HCT116 (cell line): ENCODE data around the gene FCHSD2. TPM values are rescaled to one million over a fixed set of nuclear protein-coding genes. Genes with fewer than 3 reads are reported as not detected.

Experiments
- ATAC-seq: fragments of 200-7000 bp; cut with Tn5 transposase; 2 replicates; pipeline ENCODE4 v1.9.1; 2020; ENCODE audit warnings: mild to moderate bottlenecking, moderate library complexity
- BruUV-seq: library from RNA; stranded (reverse); fragments of 400-500 nt; replicated peaks from 2 replicates; lab custom pipeline; 2021; lab: Mats Ljungman, UMichigan
- CTCF ChIA-PET: fragments of 300-600 bp; sonication (Branson Sonifier 250); formaldehyde crosslinking; loops from one replicate; lab custom pipeline; 2021; ENCODE audit warnings: antibody characterized with exemption; lab: Charles Lee
- POLR2A ChIA-PET: fragments of 300-600, 350-600 bp; sonication (Branson Sonifier 250); formaldehyde crosslinking; loops from one replicate; lab custom pipeline; 2021; ENCODE audit warnings: antibody characterized with exemption; lab: Charles Lee
- RAD21 ChIA-PET, 2 experiments: fragments of 300-600 bp; sonication (Branson Sonifier 250); formaldehyde crosslinking; loops; one replicate each; lab custom pipeline; 2023; ENCODE audit warnings: low total read pairs in 2 of 2; ENCODE audit not compliant: uncharacterized antibody in 2 of 2, unreplicated experiment in 2 of 2, low non-redundant PET in 1 of 2; lab: Charles Lee
- DNase-seq: peaks from one replicate; pipeline ENCODE4 v3.0.0-alpha.2; 2010; ENCODE audit warnings: low read depth, low spot score
- H2AFZ ChIP-seq: fragments of 200-600 bp; shearing (Covaris generic), sonication (generic); 2 replicates; pipeline ENCODE4 v1.6.1; 2017; ENCODE audit warnings: low read depth, mixed run types, mixed read lengths, antibody characterized with exemption, low read length; ENCODE audit not compliant: poor library complexity, severe bottlenecking
- H3K27ac ChIP-seq: 2 replicates; pipeline ENCODE4 v1.5.1; 2012; ENCODE audit warnings: low read depth, low read length
- H3K27me3 ChIP-seq: fragments of 200-600 bp; sonication (generic); 2 replicates; pipeline ENCODE4 v1.6.1; 2016; ENCODE audit warnings: mixed run types, low read length, mixed read lengths; ENCODE audit not compliant: insufficient read depth
- H3K36me3 ChIP-seq, 2 experiments: fragments of 200-500 bp in 1 of 2; fragments of 200-600 bp in 1 of 2; sonication (Bioruptor generic) in 1 of 2; sonication (generic) in 1 of 2; 2 replicates each; pipeline versions ENCODE4 v1.5.1 to v1.6.1; 2014 to 2016; ENCODE audit warnings: low read length in 2 of 2, inconsistent platforms in 1 of 2, mixed read lengths in 1 of 2, mixed run types in 1 of 2; ENCODE audit not compliant: insufficient read depth in 2 of 2, control insufficient read depth in 1 of 2
- H3K4me1 ChIP-seq, 2 experiments: fragments of 200-600 bp in 1 of 2; sonication (generic) in 1 of 2; 2 replicates each; pipeline versions ENCODE4 v1.5.1 to v1.6.1; 2012 to 2017; ENCODE audit warnings: low read length in 2 of 2, inconsistent platforms in 1 of 2, mild to moderate bottlenecking in 1 of 2, mixed read lengths in 1 of 2, mixed run types in 1 of 2, moderate library complexity in 1 of 2; ENCODE audit not compliant: insufficient read depth in 2 of 2, control insufficient read depth in 1 of 2
- H3K4me2 ChIP-seq: fragments of 200-600 bp; sonication (generic); 2 replicates; pipeline ENCODE4 v1.6.1; 2017; ENCODE audit warnings: mixed run types, low read length, mixed read lengths
- H3K4me3 ChIP-seq, 2 experiments: fragments of 200-600 bp in 1 of 2; sonication (generic) in 1 of 2; replicated peaks in 1 of 2; 2 replicates each; pipeline ENCODE4 v1.5.1; 2011 to 2016; ENCODE audit warnings: low read length in 2 of 2, control low read depth in 1 of 2, low read depth in 1 of 2, mild to moderate bottlenecking in 1 of 2, mixed read lengths in 1 of 2, mixed run types in 1 of 2
- H3K79me2 ChIP-seq: fragments of 200-600 bp; sonication (generic); 2 replicates; pipeline ENCODE4 v1.6.1; 2017; ENCODE audit warnings: mild to moderate bottlenecking, mixed run types, low read length, moderate library complexity, mixed read lengths; ENCODE audit not compliant: insufficient read depth
- H3K9ac ChIP-seq: fragments of 200-600 bp; sonication (generic); 2 replicates; pipeline ENCODE4 v1.6.1; 2016; ENCODE audit warnings: low read length, mixed read lengths
- H3K9me2 ChIP-seq: fragments of 200-600 bp; sonication (generic), shearing (Covaris generic); 2 replicates; pipeline ENCODE4 v1.6.1; 2017; ENCODE audit warnings: mixed run types, mild to moderate bottlenecking, moderate library complexity; ENCODE audit not compliant: insufficient read depth
- H3K9me3 ChIP-seq, 2 experiments: fragments of 200-500 bp in 1 of 2; fragments of 200-600 bp in 1 of 2; sonication (Bioruptor generic) in 1 of 2; sonication (generic) in 1 of 2; 2 replicates each; pipeline ENCODE4 v1.6.1; 2014 to 2017; ENCODE audit warnings: low read length in 2 of 2, mixed read lengths in 2 of 2, inconsistent platforms in 1 of 2, low read depth in 1 of 2, mild to moderate bottlenecking in 1 of 2, mixed run types in 1 of 2, moderate library complexity in 1 of 2; ENCODE audit not compliant: control insufficient read depth in 1 of 2, insufficient read depth in 1 of 2
- H4K20me1 ChIP-seq: fragments of 200-600 bp; sonication (generic), shearing (Covaris generic); 2 replicates; pipeline ENCODE4 v1.6.1; 2017; ENCODE audit warnings: mixed run types, mild to moderate bottlenecking, moderate library complexity; ENCODE audit not compliant: insufficient read depth
- ATF3 ChIP-seq: IDR thresholded peaks from 2 replicates; pipeline ENCODE4 v1.6.1; 2012
- CEBPB ChIP-seq: IDR thresholded peaks from 2 replicates; pipeline ENCODE4 v1.6.1; 2012; ENCODE audit warnings: low read depth
- CTCF ChIP-seq, 3 experiments: fragments of 200-600 bp in 1 of 3; sonication (generic) in 1 of 3; IDR thresholded peaks in 2 of 3; conservative IDR thresholded peaks in 1 of 3; 2 replicates each; pipeline ENCODE4 v1.5.1; 2012 to 2017; ENCODE audit warnings: low read depth in 2 of 3, low read length in 2 of 3, antibody characterized with exemption in 1 of 3, borderline replicate concordance in 1 of 3, control low read depth in 1 of 3, mild to moderate bottlenecking in 1 of 3, mixed read lengths in 1 of 3, mixed run types in 1 of 3, moderate library complexity in 1 of 3; ENCODE audit not compliant: insufficient read depth in 1 of 3
- EGR1 ChIP-seq: IDR thresholded peaks from 2 replicates; pipeline ENCODE4 v1.6.1; 2012; ENCODE audit warnings: low read depth
- ELF1 ChIP-seq: IDR thresholded peaks from 2 replicates; pipeline ENCODE4 v1.6.1; 2012; ENCODE audit warnings: low read depth, borderline replicate concordance
- EZH2 ChIP-seq: fragments of 200-600 bp; sonication (generic); IDR thresholded peaks from 2 replicates; pipeline ENCODE4 v1.6.1; 2017; ENCODE audit warnings: antibody characterized with exemption, mixed run types
- EZH2phosphoT487 ChIP-seq: fragments of 200-600 bp; IDR thresholded peaks from 2 replicates; pipeline ENCODE4 v1.6.1; 2018; ENCODE audit warnings: antibody characterized with exemption, borderline replicate concordance
- FOSL1 ChIP-seq: IDR thresholded peaks from 2 replicates; pipeline ENCODE4 v1.6.1; 2012; ENCODE audit warnings: low read depth
- JUND ChIP-seq: IDR thresholded peaks from 2 replicates; pipeline ENCODE4 v1.6.1; 2012
- POLR2A ChIP-seq: IDR thresholded peaks from 2 replicates; pipeline ENCODE4 v1.7.0; 2011; ENCODE audit warnings: borderline replicate concordance; ENCODE audit not compliant: insufficient read depth, insufficient read length; ENCODE audit errors: extremely low read depth
- RAD21 ChIP-seq: IDR thresholded peaks from 2 replicates; pipeline ENCODE4 v1.6.1; 2012; ENCODE audit warnings: low read depth, mild to moderate bottlenecking
- SIN3A ChIP-seq: IDR thresholded peaks from 2 replicates; pipeline ENCODE4 v1.6.1; 2012; ENCODE audit warnings: low read depth
- SP1 ChIP-seq: IDR thresholded peaks from 2 replicates; pipeline ENCODE4 v1.6.1; 2012; ENCODE audit warnings: low read depth
- SRF ChIP-seq: IDR thresholded peaks from 2 replicates; pipeline ENCODE4 v1.6.1; 2012; ENCODE audit warnings: low read depth
- TCF7L2 ChIP-seq: IDR thresholded peaks from 2 replicates; pipeline ENCODE4 v1.7.0; 2011; ENCODE audit warnings: borderline replicate concordance, inconsistent platforms; ENCODE audit not compliant: insufficient read depth, insufficient read length; ENCODE audit errors: extremely low read depth
- YY1 ChIP-seq: IDR thresholded peaks from 2 replicates; pipeline ENCODE4 v1.6.1; 2011; ENCODE audit warnings: low read length, low read depth, moderate library complexity, mild to moderate bottlenecking; ENCODE audit not compliant: insufficient replicate concordance; ENCODE audit errors: extremely low read depth
- ZBTB33 ChIP-seq: IDR thresholded peaks from 2 replicates; pipeline ENCODE4 v1.6.1; 2011; ENCODE audit warnings: mild to moderate bottlenecking, low read length, moderate library complexity; ENCODE audit not compliant: insufficient replicate concordance; ENCODE audit errors: extremely low read depth
- ZFX ChIP-seq: fragments of 450-650 bp; IDR thresholded peaks from 2 replicates; pipeline ENCODE4 v1.6.1; 2017
- ZNF274 ChIP-seq: fragments of 200-500 bp; sonication (Bioruptor generic); IDR thresholded peaks from 2 replicates; pipeline ENCODE4 v1.6.1; 2014; ENCODE audit warnings: mild to moderate bottlenecking, low read depth, low read length, inconsistent platforms
- intact Hi-C: fragments of 100-400 bp; cut with micrococcal nuclease; formaldehyde crosslinking; loops from 2 replicates; pipeline ENCODE4 v1.10.0; 2022
- total RNA-seq: library from RNA; stranded (reverse); gene quantifications from one replicate; pipeline ENCODE4 v1.2.1, GENCODE V29; 2021; ENCODE audit not compliant: unreplicated experiment
- TF ChIP-seq, protein P1 (sequence below): IDR thresholded peaks from 2 replicates; pipeline ENCODE4 v1.6.1; 2012; ENCODE audit warnings: low read depth

Gene FCHSD2
- total RNA-seq, 1 experiment from 2014 or later = 15.0 TPM

GRCh38 chr11:72872012-72872411 lies 270.1 kb downstream of the FCHSD2 start:
- TF ChIP-seq YY1 = no peak
- TF ChIP-seq TCF7L2 = no peak
- no peak for TF ChIP-seq RAD21
- TF ChIP-seq EZH2phosphoT487 = no peak
- TF ChIP-seq ZFX = no peak
- no peak for TF ChIP-seq CTCF (IDR thresholded peaks at IDR 0.05 in 2 of 3, conservative IDR thresholded peaks at IDR 0.05 in 1 of 3; ENCODE audit: borderline replicate concordance in 1 of 3, insufficient read depth in 1 of 3, low read depth in 2 of 3, low read length in 2 of 3)
- TF ChIP-seq ATF3 = no peak
- TF ChIP-seq SP1 = no peak
- TF ChIP-seq SIN3A = no peak
- no peak for TF ChIP-seq SRF
- TF ChIP-seq EGR1 = no peak
- no peak for TF ChIP-seq ZBTB33
- no peak for TF ChIP-seq ELF1
- no peak for TF ChIP-seq FOSL1
- no peak for TF ChIP-seq ZNF274
- TF ChIP-seq, protein P1, sequence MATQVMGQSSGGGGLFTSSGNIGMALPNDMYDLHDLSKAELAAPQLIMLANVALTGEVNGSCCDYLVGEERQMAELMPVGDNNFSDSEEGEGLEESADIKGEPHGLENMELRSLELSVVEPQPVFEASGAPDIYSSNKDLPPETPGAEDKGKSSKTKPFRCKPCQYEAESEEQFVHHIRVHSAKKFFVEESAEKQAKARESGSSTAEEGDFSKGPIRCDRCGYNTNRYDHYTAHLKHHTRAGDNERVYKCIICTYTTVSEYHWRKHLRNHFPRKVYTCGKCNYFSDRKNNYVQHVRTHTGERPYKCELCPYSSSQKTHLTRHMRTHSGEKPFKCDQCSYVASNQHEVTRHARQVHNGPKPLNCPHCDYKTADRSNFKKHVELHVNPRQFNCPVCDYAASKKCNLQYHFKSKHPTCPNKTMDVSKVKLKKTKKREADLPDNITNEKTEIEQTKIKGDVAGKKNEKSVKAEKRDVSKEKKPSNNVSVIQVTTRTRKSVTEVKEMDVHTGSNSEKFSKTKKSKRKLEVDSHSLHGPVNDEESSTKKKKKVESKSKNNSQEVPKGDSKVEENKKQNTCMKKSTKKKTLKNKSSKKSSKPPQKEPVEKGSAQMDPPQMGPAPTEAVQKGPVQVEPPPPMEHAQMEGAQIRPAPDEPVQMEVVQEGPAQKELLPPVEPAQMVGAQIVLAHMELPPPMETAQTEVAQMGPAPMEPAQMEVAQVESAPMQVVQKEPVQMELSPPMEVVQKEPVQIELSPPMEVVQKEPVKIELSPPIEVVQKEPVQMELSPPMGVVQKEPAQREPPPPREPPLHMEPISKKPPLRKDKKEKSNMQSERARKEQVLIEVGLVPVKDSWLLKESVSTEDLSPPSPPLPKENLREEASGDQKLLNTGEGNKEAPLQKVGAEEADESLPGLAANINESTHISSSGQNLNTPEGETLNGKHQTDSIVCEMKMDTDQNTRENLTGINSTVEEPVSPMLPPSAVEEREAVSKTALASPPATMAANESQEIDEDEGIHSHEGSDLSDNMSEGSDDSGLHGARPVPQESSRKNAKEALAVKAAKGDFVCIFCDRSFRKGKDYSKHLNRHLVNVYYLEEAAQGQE = no peak
- no peak for TF ChIP-seq JUND
- no peak for TF ChIP-seq POLR2A
- TF ChIP-seq EZH2 = no peak
- TF ChIP-seq CEBPB = no peak
- Histone ChIP-seq H3K9me2 (no peaks in the 10 kb centered on the region), H3K79me2 (no peaks in the 10 kb centered on the region), H2AFZ (no peak overlapping the region), H3K4me2 (no peak overlapping the region), H3K9me3 (no peaks in the 10 kb centered on the region), H3K9ac (no peak overlapping the region), H3K4me1 (no peaks in the 10 kb centered on the region), H3K27ac (no peak overlapping the region), H3K36me3 (no peaks in the 10 kb centered on the region), H3K27me3 (no peaks in the 10 kb centered on the region), H3K4me3 (no peak overlapping the region), H4K20me1 (no peaks in the 10 kb centered on the region)
- no TSS peak for BruUV-seq
- ChIA-PET POLR2A (no interaction called here), CTCF (interaction anchor here (0.7 kb wide), 1 partner anchor 14 kb away, joined by 4 read pairs; no protein-coding TSS in a partner anchor), RAD21 (no interaction called here)
- no peak for ATAC-seq
- intact Hi-C loops = no loop called here
- no peak for DNase-seq
